Measurements from ENCODE around the gene NUBP2. TPM values are rescaled to one million over a fixed set of nuclear protein-coding genes. Genes with fewer than 3 reads are reported as not detected.

NUBP2 gene
- total RNA-seq, 1 experiment from 2014 or later: 69.4 TPM

GRCh38 chr16:1810536-1810935 is 27.8 kb downstream of the NUBP2 start:
- Histone ChIP-seq H4K8ac (replicated peaks; ENCODE audit: insufficient read length, low read depth, low read length) (no peak overlapping the region), H3K79me1 (ENCODE audit: insufficient read depth, low read depth, low read length, poor library complexity, severe bottlenecking) (no peaks in the 10 kb centered on the region), H3K9ac (ENCODE audit: extremely low read depth, insufficient read length, low read length) (no peak overlapping the region), H2BK12ac (ENCODE audit: insufficient read length, low read depth, low read length) (no peak overlapping the region), H2AK5ac (ENCODE audit: insufficient read length, low read length) (no peak overlapping the region), H4K91ac (ENCODE audit: insufficient read length, low read depth, low read length) (no peak overlapping the region), H3K14ac (ENCODE audit: insufficient read depth, low read length) (no peak overlapping the region), H3T11ph (ENCODE audit: low read length) (no peak overlapping the region), H2BK5ac (ENCODE audit: insufficient read length, low read length) (no peak overlapping the region), H4K20me1 (ENCODE audit: control insufficient read depth, insufficient read depth, insufficient read length) (no peaks in the 10 kb centered on the region), H3K4ac (ENCODE audit: low read depth, low read length) (no peak overlapping the region), H3K23me2 (ENCODE audit: insufficient read length, low read depth, low read length, poor library complexity, severe bottlenecking) (no peaks in the 10 kb centered on the region), H3K9me3 (ENCODE audit: control insufficient read depth, low read depth, low read length) (no peaks in the 10 kb centered on the region), H3K4me1 (ENCODE audit: insufficient read depth, low read length) (no peaks in the 10 kb centered on the region), H2AFZ (ENCODE audit: low read length) (no peak overlapping the region), H2BK15ac (ENCODE audit: low read depth, low read length) (no peak overlapping the region), H3K27ac (ENCODE audit: insufficient read length, low read depth, low read length) (no peak overlapping the region), H3K56ac (ENCODE audit: insufficient read length, low read depth, low read length) (no peak overlapping the region), H3K27me3 (ENCODE audit: insufficient read depth, low read length) (no peaks in the 10 kb centered on the region), H3K18ac (ENCODE audit: insufficient read length, low read depth, low read length) (no peak overlapping the region), H4K5ac (ENCODE audit: insufficient read length, low read depth, low read length) (no peak overlapping the region), H3K4me2 (ENCODE audit: insufficient read depth, insufficient read length, low read length) (no peak overlapping the region), H2BK120ac (ENCODE audit: low read depth, low read length, poor library complexity, severe bottlenecking) (no peak overlapping the region), H3K23ac (ENCODE audit: insufficient read length, low read depth, low read length) (no peak overlapping the region), H2BK20ac (ENCODE audit: low read depth, low read length, poor library complexity, severe bottlenecking) (no peak overlapping the region), H3K79me2 (ENCODE audit: insufficient read depth, low read length) (no peaks in the 10 kb centered on the region)
- H3K27ac Mint-ChIP-seq: no peak overlapping the region
- peaks cover 0 to 3% of the 10 kb centered on the region in 2 experiments; a peak in 2 of 4 replicates for H3K4me1 Mint-ChIP-seq
- H3K9me3 Mint-ChIP-seq: peaks cover 2 to 4% of the 10 kb centered on the region in 2 experiments; a peak in 2 of 5 replicates
- TF ChIP-seq CTCF (conservative IDR thresholded peaks at IDR 0.05): no peak
- peaks cover 18 to 43% (median 20%) of the 10 kb centered on the region in 3 experiments for H3K36me3 Mint-ChIP-seq (ENCODE audit: insufficient read depth in 1 of 3, low read depth in 3 of 3)
- WGBS (ENCODE audit: extremely low coverage, insufficient read length, low lambda C conversion rate): no CpG with 5 or more reads among the region's 16 CpGs
- DNase-seq: no peak
- H3K27me3 Mint-ChIP-seq (ENCODE audit: low read depth): no peaks in the 10 kb centered on the region
- H3K4me3 Mint-ChIP-seq: no peak overlapping the region

All from H9 (cell line).